HG02623 (cell line): Measurements from ENCODE around the gene TARS2.
A peak's percentile ranks its signal among the peaks of the same experiment; 100 is the strongest.

Source experiments
- ATAC-seq: cut with Tn5 transposase; IDR thresholded peaks from one replicate; pipeline ENCODE4 v1.9.1; 2021; ENCODE audit warnings: moderate library complexity; ENCODE audit not compliant: unreplicated experiment

The TARS2 gene

DNA sequence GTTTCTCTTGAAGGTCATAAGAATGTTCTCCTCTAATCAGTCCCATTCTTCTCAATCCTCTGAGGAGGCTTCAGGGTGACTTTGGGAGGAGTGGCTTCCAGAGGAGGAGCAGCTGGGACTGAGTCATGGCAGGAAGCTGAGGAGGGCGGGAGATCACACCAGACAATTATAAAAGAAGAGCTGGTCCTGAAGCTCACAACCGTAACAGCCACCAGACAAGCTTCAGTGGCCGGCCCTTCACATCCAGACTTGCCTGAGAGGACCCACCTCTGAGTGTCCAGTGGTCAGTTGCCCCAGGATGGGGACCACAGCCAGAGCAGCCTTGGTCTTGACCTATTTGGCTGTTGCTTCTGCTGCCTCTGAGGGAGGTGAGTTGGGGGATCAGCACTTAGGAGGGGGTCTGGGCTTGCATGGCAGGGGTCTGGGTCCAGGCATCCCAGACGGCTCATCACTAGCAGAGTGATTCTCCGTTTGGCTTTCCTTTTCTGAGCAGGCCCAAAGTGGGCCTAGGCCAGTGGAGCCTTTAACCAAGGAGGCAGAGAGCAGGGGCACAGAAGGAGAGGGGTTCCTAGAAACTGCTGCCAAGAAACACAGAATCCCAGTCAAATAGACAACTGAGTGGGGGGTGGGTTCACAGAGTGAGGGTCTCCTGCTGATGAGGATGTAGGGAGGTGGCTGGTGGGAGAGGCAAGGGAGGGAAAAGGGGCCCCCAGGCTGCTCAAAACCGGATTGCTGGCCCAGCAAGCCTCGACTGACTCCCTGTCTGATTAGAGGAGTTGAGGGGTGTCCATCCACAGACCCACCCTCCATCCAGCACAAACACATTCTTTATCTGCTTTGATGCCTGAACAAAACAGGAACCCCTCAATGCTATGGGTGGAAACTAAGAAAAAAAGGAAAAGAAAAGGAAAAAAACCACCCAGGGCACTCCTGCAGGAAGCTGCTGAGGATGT lies 21.0 kb downstream of the TARS2 start, which contains the start of gene ECM1:
ECM1 (plus strand) TSS at position 198 of the 953 bp plus-strand sequence; CDS start at position 299, 101 bp downstream.
- ATAC-seq = no peak

DNA sequence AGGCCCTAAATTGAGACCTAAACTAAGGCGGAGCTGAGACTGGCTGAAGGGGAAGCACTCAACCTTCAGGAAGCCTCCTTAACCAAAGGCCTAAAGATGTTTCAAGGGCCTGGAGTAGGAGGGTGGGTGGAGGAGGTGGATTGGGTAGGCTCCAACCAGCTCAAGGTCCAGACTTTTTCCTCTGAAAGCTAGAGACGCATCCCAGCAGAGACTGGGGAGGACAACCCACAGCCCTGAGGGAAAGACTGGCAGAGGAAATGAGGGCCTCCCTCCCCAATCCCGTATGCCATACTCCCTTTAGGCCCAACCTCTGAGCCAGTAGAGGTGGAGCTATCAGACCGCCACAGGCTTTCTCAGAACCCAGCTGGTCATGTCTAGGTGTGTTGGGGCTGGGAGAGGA lies 21.8 kb downstream of the TARS2 start:
- no peak for ATAC-seq

- no peak for ATAC-seq
Observed at GRCh38 chr1:150511551-150511950, 24.3 kb downstream of the TARS2 start.

DNA sequence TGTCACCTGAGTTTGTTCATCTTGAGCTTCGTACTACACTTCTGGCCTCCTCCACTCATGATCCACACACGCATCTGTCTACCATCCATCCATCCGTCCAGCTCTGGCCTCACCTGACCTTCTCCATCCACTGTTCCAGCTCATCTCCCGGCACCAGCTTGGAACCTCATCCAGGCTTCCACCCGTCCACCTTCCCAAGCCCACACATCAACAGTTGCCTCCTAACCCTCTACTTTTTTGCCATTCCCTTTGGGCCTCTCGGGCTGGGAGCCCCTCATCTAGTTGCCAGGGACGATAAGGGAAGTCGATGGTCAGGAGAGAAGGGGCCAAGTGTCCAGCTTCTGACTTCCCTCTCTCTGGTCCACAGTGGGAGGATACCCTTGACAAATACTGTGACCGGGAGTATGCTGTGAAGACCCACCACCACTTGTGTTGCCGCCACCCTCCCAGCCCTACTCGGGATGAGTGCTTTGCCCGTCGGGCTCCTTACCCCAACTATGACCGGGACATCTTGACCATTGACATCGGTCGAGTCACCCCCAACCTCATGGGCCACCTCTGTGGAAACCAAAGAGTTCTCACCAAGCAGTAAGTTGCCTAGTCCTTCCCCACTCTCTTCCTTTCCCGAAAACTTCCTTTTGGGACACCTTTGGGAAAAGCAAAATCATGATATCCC lies 24.9 kb downstream of the TARS2 start:
- no peak for ATAC-seq

- ATAC-seq = no peak
Observed at GRCh38 chr1:150512846-150513245, 25.6 kb downstream of the TARS2 start.

GRCh38 chr1:150513351-150513791 lies 26.2 kb downstream of the TARS2 start:
- ATAC-seq = no peak

- ATAC-seq = no peak
Observed at GRCh38 chr1:150514260-150514659, 27.0 kb downstream of the TARS2 start.

DNA sequence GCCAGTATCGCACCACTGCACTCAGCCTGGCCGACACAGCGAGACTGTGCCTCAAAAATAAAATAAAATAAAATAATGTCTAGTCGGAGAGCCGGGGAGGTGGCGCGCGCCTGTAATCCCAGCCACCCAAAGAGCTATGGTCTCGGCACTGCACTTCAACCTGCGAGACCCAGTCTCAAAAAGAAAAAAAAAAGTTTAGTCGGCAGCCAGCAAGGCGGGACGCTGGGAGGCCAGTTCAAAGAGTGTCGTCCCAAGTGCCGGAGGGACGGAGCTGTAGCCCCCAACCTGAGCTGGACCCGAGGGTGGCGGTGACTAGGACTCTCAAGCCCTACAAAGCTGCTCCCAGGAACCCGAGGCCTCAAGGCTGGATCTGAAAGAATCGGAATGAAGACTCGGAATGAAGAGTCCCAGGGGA lies 27.7 kb downstream of the TARS2 start:
- no peak for ATAC-seq

DNA sequence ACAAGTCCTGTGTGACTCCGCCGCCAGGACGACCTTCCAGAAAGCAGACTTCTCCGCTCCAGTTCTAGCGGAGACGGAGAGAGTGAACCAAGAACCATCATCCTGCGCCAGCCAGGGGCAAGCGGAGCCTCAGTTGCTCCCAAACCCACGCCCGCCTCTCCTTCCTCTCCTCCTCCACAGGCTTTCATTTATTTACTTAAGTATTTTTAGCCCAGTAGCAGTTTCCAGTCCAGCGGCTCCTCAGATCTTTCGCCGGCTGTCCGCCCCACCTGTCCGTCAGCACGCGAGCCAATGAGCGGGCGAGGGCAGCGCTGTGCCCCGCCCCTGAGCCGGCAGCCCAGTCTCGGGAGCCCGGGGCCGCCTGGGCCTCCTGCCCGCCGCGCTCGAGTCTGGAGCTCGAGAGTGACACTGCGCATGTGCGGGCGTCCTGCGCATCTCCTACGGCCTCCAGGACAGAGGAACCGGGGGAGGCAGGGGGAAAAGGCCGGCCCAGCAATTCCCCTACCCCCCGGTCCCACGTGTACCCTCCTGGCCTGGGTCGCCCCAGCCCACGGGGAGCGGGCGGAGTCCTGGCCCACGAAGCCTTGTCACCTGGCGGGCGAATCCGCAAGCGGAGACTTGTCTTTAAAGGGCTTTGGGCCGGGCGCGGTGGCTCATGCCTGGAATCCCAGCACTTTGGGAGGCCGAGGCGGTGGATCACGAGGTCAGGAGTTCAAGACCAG lies 28.3 kb downstream of the TARS2 start, which contains the start of gene FALEC:
FALEC (plus strand) TSS at position 425 of the 722 bp plus-strand sequence.
- peak; percentile 96 for ATAC-seq

- no peak for ATAC-seq
Observed at GRCh38 chr1:150516050-150516591, 28.9 kb downstream of the TARS2 start.

DNA sequence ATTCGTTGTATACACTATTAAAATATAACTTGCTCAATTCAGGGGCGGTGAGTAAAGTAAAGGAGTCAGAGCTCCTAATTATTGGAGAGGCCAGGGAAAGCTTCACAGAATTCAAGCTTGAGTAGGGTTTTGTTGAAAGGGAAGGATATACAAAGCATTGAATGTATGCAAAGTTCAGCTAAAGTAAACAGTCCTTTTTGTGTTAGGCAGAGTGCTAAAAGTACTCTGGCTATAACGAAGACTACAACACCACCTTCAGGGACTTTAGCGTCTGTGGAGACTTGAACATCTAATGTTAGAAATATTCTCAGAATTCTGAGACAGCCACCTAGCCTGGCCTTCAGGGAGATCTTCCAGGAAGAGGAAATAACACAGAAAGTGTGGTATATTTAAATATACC lies 29.4 kb downstream of the TARS2 start:
- no peak for ATAC-seq

- no peak for ATAC-seq
Observed at GRCh38 chr1:150521196-150521968, 34.2 kb downstream of the TARS2 start.

DNA sequence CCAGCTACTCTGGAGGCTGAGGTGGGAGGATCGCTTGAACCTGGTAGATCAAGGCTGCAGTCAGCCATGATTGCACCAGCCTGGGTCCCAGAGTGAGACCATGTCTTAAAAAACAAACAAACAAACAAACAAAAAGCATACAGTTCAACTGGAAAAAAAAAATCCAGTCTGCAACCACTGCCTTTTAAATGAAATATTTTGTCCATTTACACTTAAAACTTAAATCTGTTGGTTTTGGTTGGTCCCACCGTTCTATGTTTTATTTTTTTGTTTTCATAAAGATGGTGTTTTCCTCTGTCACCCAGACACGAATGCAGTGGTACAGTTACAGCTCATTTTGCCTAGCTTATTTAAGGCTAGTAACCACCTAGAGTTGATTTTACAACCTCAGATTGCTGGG lies 38.1 kb downstream of the TARS2 start:
- no peak for ATAC-seq

- ATAC-seq = no peak
Observed at GRCh38 chr1:150528196-150528595, 41.0 kb downstream of the TARS2 start.

GRCh38 chr1:150529017-150529416 lies 41.8 kb downstream of the TARS2 start:
- ATAC-seq = no peak

DNA sequence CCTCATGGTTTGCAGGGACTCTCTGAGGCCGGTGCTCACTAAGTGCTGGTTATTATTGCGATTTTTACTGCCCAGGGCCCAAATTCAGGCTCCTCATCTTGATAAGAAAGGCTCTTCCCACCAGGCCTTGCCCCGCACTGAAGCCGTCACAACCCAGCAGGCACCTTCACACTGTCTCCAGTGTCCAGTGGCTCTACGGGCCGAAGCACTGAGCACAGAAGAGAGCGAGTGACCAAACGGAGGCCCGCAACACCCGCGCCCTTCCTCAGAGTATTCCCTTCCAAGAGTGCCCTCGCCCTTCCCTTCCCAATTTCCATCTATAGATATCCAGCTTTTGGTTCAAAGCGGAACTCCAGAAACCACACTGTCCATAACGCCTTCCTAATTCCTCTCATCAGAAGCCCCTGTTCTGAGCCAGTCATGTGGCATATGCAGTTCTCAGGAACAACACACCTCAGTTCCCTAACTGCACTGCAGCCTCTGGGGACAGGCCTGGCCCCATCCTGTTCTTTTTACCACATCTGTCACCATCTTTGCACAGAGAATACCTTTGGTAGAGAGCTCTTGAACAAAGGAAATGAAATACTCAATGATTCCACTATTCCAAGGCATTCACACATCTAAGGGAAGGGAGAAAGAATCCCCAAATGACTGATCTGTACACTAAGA lies 43.4 kb downstream of the TARS2 start:
- ATAC-seq = no peak

GRCh38 chr1:150532860-150533259 lies 45.6 kb downstream of the TARS2 start:
- no peak for ATAC-seq

DNA sequence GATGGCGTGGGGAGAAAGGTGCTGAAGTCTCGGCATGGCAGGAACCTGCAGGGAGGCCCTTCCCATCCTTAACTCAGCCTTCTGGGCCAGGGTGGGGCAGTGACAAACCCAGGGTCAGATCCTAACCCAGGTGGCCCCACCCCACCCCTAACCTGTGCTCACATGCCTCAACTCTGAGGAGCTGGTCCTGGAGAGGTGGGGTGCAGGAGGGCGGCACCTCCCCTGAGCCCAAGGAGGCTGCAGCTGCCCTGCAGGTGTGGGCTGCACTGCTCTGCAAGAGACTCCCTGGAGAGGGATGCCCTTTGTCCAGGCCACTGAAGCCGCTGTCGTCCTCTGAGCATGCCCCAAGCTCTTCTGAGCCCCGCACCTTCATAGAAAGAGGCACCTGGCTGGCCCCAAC lies 46.8 kb downstream of the TARS2 start:
- no peak for ATAC-seq

- no peak for ATAC-seq
Observed at GRCh38 chr1:150535511-150536287, 48.5 kb downstream of the TARS2 start.
